Progenitor cell of endocrine pancreas (in vitro differentiated cells): Measurements from ENCODE around the gene GOLGA6A. TPM values are rescaled to one million over a fixed set of nuclear protein-coding genes. Genes with fewer than 3 reads are reported as not detected.
"Not testable (repeated sequence)": the region's sequence is repeated elsewhere in the genome, so short reads cannot be mapped to it uniquely, and the experiment has no call there.

Source experiments
- DNase-seq: peaks from one replicate; pipeline ENCODE4 v3.0.0; 2021; ENCODE audit warnings: low spot score; ENCODE audit not compliant: unreplicated experiment
- H3K27ac Mint-ChIP-seq: 2 replicates; pipeline ENCODE4 v1.8.0; 2021; ENCODE audit warnings: mild to moderate bottlenecking, moderate library complexity, mixed read lengths
- H3K27me3 Mint-ChIP-seq: 2 replicates; pipeline ENCODE4 v1.8.0; 2021; ENCODE audit warnings: mixed read lengths
- H3K36me3 Mint-ChIP-seq: 2 replicates; pipeline ENCODE4 v1.8.0; 2022; ENCODE audit warnings: mixed read lengths; ENCODE audit not compliant: insufficient read depth
- H3K4me1 Mint-ChIP-seq: 2 replicates; pipeline ENCODE4 v1.8.0; 2021; ENCODE audit warnings: low read depth, mixed read lengths
- H3K4me3 Mint-ChIP-seq: 2 replicates; pipeline ENCODE4 v1.8.0; 2021; ENCODE audit warnings: low read depth, mild to moderate bottlenecking, moderate library complexity, mixed read lengths
- H3K9me3 Mint-ChIP-seq: 2 replicates; pipeline ENCODE4 v1.8.0; 2021; ENCODE audit warnings: low read depth, mixed read lengths
- long read RNA-seq: library from polyadenylated mRNA; unstranded; transcript quantifications from one replicate; pipeline ENCODE4 v2.0.0, GENCODE V29; 2020
- total RNA-seq: library from RNA; stranded (reverse); gene quantifications from 2 replicates; pipeline ENCODE4 v1.2.1, GENCODE V29; 2021
- TF ChIP-seq, protein P1 (sequence below): fragments of 200-600 bp; sonication (generic); IDR thresholded peaks from one replicate; pipeline ENCODE4 v1.5.0; 2021; ENCODE audit warnings: antibody characterized with exemption, mild to moderate bottlenecking; ENCODE audit not compliant: unreplicated experiment

The GOLGA6A gene, protein sequence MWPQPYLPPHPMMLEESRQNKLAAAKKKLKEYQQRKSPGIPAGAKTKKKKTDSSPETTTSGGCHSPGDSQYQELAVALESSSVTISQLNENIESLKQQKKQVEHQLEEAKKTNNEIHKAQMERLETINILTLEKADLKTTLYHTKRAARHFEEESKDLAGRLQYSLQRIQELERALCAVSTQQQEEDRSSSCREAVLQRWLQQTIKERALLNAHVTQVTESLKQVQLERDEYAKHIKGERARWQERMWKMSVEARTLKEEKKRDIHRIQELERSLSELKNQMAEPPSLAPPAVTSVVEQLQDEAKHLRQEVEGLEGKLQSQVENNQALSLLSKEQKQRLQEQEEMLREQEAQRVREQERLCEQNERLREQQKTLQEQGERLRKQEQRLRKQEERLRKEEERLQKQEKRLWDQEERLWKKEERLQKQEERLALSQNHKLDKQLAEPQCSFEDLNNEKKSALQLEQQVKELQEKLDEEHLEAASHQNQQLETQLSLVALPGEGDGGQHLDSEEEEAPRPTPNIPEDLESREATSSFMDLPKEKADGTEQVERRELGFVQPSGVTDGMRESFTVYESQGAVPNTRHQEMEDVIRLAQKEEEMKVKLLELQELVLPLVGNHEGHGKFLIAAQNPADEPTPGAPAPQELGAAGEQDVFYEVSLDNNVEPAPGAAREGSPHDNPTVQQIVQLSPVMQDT
- 0.64 and 0.89 TPM in 2 replicates for total RNA-seq
- long read RNA-seq = 0 reads

DNA sequence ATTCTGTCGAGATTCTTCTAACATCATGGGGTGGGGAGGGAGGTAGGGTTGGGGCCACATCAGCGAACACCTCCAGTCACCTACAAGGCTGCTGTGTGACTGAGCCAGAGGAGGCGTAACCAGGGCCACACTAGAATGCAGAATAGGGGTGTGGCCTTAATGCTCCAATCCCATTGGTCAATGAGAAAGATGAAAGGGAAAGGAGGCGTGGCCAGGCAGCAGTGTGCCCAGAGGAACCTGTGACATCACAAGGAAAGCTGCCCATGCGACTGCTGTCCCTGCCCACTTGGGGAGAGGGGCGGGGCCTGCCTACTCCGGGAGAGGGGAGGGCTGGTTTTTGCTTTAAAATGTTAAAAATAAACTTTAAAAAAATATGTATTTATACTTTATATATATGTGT is at the start of gene GOLGA6A:
Gene GOLGA6A, minus strand, starts transcription at position 101 of the 400 bp plus-strand sequence. Its CDS starts 41 bp downstream, at position 60.
- H3K9me3 Mint-ChIP-seq, H3K4me3 Mint-ChIP-seq, DNase-seq, H3K4me1 Mint-ChIP-seq, H3K36me3 Mint-ChIP-seq, H3K27ac Mint-ChIP-seq, H3K27me3 Mint-ChIP-seq: not testable (repeated sequence)

DNA sequence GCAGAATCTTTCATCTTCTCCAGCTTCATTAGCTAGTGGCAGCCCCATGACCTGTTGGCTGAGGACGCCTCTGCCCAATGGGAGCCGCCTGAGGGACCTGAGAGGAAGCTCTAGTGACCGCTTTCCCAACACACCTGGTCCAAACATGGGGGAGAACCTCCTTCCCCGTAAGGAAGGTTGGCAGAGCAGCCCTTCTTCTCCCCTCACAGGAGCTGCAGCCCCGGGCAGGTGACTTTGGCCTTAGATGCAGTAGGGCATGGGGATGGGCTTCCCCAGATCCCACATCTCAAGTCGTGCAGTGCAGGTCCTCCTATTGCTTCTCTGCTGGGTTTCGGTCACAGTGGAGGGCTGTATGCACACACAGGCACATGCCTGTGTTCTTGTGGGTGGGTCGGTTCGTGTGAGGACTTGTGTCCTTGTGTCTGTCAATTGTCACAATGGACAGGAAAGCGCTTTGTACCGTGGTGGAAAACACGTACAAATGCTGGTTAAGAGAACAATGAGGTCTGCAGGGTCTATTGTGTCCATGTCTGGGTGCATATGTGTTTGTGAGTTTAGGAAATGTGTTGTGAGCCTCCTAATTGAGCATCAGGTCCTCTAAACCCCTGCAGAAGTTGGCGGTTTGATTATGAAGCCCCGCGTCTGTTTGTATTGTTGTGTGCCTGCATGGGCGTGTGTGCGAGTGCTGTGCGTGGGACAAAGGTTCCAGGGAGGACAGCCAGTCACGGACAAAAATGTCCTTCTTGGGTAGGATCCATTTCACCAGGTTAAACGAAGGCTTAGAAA is 49.5 kb upstream of the GOLGA6A start:
- Mint-ChIP-seq H3K4me3 (no peak overlapping the region), H3K4me1 (peaks cover 12% of the 10 kb centered on the region), H3K27ac (no peak overlapping the region), H3K36me3 (no peaks in the 10 kb centered on the region), H3K9me3 (no peaks in the 10 kb centered on the region), H3K27me3 (peaks cover 89% of the 10 kb centered on the region)
- TF ChIP-seq, protein P1, sequence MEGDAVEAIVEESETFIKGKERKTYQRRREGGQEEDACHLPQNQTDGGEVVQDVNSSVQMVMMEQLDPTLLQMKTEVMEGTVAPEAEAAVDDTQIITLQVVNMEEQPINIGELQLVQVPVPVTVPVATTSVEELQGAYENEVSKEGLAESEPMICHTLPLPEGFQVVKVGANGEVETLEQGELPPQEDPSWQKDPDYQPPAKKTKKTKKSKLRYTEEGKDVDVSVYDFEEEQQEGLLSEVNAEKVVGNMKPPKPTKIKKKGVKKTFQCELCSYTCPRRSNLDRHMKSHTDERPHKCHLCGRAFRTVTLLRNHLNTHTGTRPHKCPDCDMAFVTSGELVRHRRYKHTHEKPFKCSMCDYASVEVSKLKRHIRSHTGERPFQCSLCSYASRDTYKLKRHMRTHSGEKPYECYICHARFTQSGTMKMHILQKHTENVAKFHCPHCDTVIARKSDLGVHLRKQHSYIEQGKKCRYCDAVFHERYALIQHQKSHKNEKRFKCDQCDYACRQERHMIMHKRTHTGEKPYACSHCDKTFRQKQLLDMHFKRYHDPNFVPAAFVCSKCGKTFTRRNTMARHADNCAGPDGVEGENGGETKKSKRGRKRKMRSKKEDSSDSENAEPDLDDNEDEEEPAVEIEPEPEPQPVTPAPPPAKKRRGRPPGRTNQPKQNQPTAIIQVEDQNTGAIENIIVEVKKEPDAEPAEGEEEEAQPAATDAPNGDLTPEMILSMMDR = no peak
- DNase-seq = no peak

DNA sequence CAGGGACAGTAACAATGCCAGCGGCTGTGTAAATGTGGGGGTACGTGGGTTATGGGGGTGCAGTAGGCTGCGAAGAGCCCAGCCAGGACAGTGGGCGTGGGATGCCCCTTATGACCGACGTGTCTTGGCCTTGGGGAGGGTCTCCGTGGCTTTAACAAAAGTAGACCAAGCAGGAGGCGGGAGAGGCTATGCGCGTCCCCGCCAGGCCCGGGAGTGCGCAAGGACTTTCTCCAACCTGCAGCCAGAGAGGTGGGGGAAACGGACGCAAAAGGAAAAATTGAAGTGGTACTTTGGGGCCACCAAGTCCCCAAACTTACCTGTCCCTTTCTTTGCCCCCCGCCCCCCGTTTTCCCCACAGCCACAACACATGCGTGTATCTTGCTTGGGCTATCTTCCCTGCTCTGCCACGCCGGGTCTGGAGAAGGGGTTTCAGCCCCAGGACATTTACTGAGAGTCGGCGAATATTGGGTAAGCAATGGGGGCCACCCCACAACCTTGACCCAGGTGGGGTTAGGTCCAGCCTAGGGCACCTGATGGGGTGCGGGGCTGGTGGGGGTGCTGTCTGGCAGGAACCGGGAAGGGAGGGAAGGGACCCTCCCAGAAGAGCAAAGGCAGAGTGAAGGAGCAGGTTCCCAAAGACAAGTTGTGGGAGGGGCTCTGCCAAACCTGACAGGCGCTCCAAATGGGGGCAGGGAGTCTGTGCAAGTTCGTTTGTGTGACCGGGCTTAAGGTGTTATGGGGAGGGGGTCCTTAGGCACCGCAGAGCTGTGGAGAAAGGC is 48.7 kb upstream of the GOLGA6A start:
- peak overlapping the region; percentile 62 for H3K27ac Mint-ChIP-seq
- peaks cover 89% of the 10 kb centered on the region for H3K27me3 Mint-ChIP-seq
- DNase-seq = no peak
- H3K9me3 Mint-ChIP-seq = no peaks in the 10 kb centered on the region
- H3K36me3 Mint-ChIP-seq = no peaks in the 10 kb centered on the region
- TF ChIP-seq, protein P1 = no peak
- H3K4me3 Mint-ChIP-seq = no peak overlapping the region
- H3K4me1 Mint-ChIP-seq = peaks cover 8% of the 10 kb centered on the region

DNA sequence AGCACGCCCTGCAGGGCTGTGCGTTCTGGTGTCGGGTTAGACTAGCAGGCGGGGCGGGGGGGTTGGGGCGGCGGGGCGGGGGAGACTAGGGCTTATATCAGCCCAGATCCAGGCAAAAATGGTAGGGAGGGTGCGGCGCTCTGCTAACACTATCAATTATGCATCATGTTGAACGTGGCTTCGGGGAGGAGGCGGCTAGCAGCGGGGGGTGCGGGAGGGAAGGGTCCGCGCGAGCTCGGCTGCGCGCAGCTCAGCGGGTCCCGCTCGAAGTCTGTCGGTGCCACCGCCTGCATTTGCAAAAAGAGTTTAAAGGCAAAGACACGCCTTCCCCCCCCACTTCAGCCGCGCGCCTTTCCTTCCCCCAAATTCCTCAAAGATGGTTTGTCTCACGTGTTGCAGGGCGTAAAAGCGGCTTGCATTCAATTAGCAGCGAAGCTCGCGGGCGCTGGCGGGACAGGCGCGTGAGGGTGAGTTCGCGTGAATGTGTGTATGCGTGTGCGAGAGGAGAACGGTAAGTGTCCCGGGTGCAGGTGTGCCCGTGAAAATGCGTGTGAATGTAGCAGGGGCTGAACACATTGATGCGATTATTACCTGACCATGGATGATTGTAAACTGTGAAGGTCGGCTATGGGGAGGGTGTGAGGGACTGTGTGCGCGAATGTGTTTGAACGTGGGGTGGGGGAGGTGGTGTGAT is 48.0 kb upstream of the GOLGA6A start, which contains the start of gene ISLR2:
Gene ISLR2, plus strand, starts transcription at position 432 of the 694 bp plus-strand sequence. CDS start 2,169 bp downstream, outside the sequence.
- TF ChIP-seq, protein P1 = no peak
- no peaks in the 10 kb centered on the region for H3K36me3 Mint-ChIP-seq
- DNase-seq = no peak
- no peaks in the 10 kb centered on the region for H3K9me3 Mint-ChIP-seq
- peaks cover 7% of the 10 kb centered on the region for H3K4me1 Mint-ChIP-seq
- H3K27ac Mint-ChIP-seq = peak within 1 kb of the TSS; percentile 62
- H3K4me3 Mint-ChIP-seq = no peak within 1 kb of the TSS
- peaks cover 89% of the 10 kb centered on the region for H3K27me3 Mint-ChIP-seq

DNA sequence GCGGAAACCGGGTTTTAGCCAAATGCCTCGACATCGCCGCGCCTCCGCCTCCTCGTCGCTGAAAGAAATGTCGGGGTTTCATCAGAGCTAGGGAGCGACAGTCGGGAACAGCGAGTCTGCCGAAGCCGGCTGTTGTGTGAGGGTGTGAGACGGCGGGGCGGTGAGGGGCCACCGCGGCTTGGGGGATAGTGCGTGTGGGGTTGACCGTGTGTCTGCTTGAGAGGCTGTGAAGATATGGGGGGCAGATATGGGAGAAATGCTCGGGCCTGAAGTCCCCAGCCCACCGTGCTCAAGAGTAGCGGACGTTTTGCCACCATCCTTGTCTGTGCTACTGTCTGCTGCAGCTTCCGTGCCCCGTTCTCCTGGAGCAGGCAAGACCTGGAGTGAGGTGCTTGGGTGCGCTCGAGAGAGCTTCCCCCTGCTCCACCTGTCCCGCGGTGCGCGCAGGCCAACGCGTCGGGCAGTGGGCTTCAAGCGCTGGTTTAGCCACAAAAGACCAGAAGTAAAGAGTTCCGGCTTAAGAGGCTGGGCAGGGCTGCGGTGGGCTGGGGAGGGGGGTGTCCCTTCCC is 47.3 kb upstream of the GOLGA6A start:
- Mint-ChIP-seq H3K27ac (no peak overlapping the region), H3K4me1 (peaks cover 5% of the 10 kb centered on the region), H3K36me3 (no peaks in the 10 kb centered on the region), H3K4me3 (no peak overlapping the region), H3K9me3 (no peaks in the 10 kb centered on the region), H3K27me3 (peaks cover 90% of the 10 kb centered on the region)
- TF ChIP-seq, protein P1 = no peak
- no peak for DNase-seq
